HCT116 (cell line): ENCODE results near the gene LY6G6C. TPM values are rescaled to one million over a fixed set of nuclear protein-coding genes. Genes with fewer than 3 reads are reported as not detected.
A peak's percentile ranks its signal among the peaks of the same experiment; 100 is the strongest.

Source experiments
- ATAC-seq: fragments of 200-7000 bp; cut with Tn5 transposase; 2 replicates; pipeline ENCODE4 v1.9.1; 2020; ENCODE audit warnings: mild to moderate bottlenecking, moderate library complexity
- BruUV-seq: library from RNA; stranded (reverse); fragments of 400-500 nt; replicated peaks from 2 replicates; lab custom pipeline; 2021; lab: Mats Ljungman, UMichigan
- CTCF ChIA-PET: fragments of 300-600 bp; sonication (Branson Sonifier 250); formaldehyde crosslinking; loops from one replicate; lab custom pipeline; 2021; ENCODE audit warnings: antibody characterized with exemption; lab: Charles Lee
- POLR2A ChIA-PET: fragments of 300-600, 350-600 bp; sonication (Branson Sonifier 250); formaldehyde crosslinking; loops from one replicate; lab custom pipeline; 2021; ENCODE audit warnings: antibody characterized with exemption; lab: Charles Lee
- RAD21 ChIA-PET, 2 experiments: fragments of 300-600 bp; sonication (Branson Sonifier 250); formaldehyde crosslinking; loops; one replicate each; lab custom pipeline; 2023; ENCODE audit warnings: low total read pairs in 2 of 2; ENCODE audit not compliant: uncharacterized antibody in 2 of 2, unreplicated experiment in 2 of 2, low non-redundant PET in 1 of 2; lab: Charles Lee
- DNase-seq: peaks from one replicate; pipeline ENCODE4 v3.0.0-alpha.2; 2010; ENCODE audit warnings: low read depth, low spot score
- H2AFZ ChIP-seq: fragments of 200-600 bp; shearing (Covaris generic), sonication (generic); 2 replicates; pipeline ENCODE4 v1.6.1; 2017; ENCODE audit warnings: low read depth, mixed run types, mixed read lengths, antibody characterized with exemption, low read length; ENCODE audit not compliant: poor library complexity, severe bottlenecking
- H3K27ac ChIP-seq: 2 replicates; pipeline ENCODE4 v1.5.1; 2012; ENCODE audit warnings: low read depth, low read length
- H3K27me3 ChIP-seq: fragments of 200-600 bp; sonication (generic); 2 replicates; pipeline ENCODE4 v1.6.1; 2016; ENCODE audit warnings: mixed run types, low read length, mixed read lengths; ENCODE audit not compliant: insufficient read depth
- H3K36me3 ChIP-seq, 2 experiments: fragments of 200-500 bp in 1 of 2; fragments of 200-600 bp in 1 of 2; sonication (Bioruptor generic) in 1 of 2; sonication (generic) in 1 of 2; 2 replicates each; pipeline versions ENCODE4 v1.5.1 to v1.6.1; 2014 to 2016; ENCODE audit warnings: low read length in 2 of 2, inconsistent platforms in 1 of 2, mixed read lengths in 1 of 2, mixed run types in 1 of 2; ENCODE audit not compliant: insufficient read depth in 2 of 2, control insufficient read depth in 1 of 2
- H3K4me1 ChIP-seq, 2 experiments: fragments of 200-600 bp in 1 of 2; sonication (generic) in 1 of 2; 2 replicates each; pipeline versions ENCODE4 v1.5.1 to v1.6.1; 2012 to 2017; ENCODE audit warnings: low read length in 2 of 2, inconsistent platforms in 1 of 2, mild to moderate bottlenecking in 1 of 2, mixed read lengths in 1 of 2, mixed run types in 1 of 2, moderate library complexity in 1 of 2; ENCODE audit not compliant: insufficient read depth in 2 of 2, control insufficient read depth in 1 of 2
- H3K4me2 ChIP-seq: fragments of 200-600 bp; sonication (generic); 2 replicates; pipeline ENCODE4 v1.6.1; 2017; ENCODE audit warnings: mixed run types, low read length, mixed read lengths
- H3K4me3 ChIP-seq, 2 experiments: fragments of 200-600 bp in 1 of 2; sonication (generic) in 1 of 2; replicated peaks in 1 of 2; 2 replicates each; pipeline ENCODE4 v1.5.1; 2011 to 2016; ENCODE audit warnings: low read length in 2 of 2, control low read depth in 1 of 2, low read depth in 1 of 2, mild to moderate bottlenecking in 1 of 2, mixed read lengths in 1 of 2, mixed run types in 1 of 2
- H3K79me2 ChIP-seq: fragments of 200-600 bp; sonication (generic); 2 replicates; pipeline ENCODE4 v1.6.1; 2017; ENCODE audit warnings: mild to moderate bottlenecking, mixed run types, low read length, moderate library complexity, mixed read lengths; ENCODE audit not compliant: insufficient read depth
- H3K9ac ChIP-seq: fragments of 200-600 bp; sonication (generic); 2 replicates; pipeline ENCODE4 v1.6.1; 2016; ENCODE audit warnings: low read length, mixed read lengths
- H3K9me2 ChIP-seq: fragments of 200-600 bp; sonication (generic), shearing (Covaris generic); 2 replicates; pipeline ENCODE4 v1.6.1; 2017; ENCODE audit warnings: mixed run types, mild to moderate bottlenecking, moderate library complexity; ENCODE audit not compliant: insufficient read depth
- H3K9me3 ChIP-seq, 2 experiments: fragments of 200-500 bp in 1 of 2; fragments of 200-600 bp in 1 of 2; sonication (Bioruptor generic) in 1 of 2; sonication (generic) in 1 of 2; 2 replicates each; pipeline ENCODE4 v1.6.1; 2014 to 2017; ENCODE audit warnings: low read length in 2 of 2, mixed read lengths in 2 of 2, inconsistent platforms in 1 of 2, low read depth in 1 of 2, mild to moderate bottlenecking in 1 of 2, mixed run types in 1 of 2, moderate library complexity in 1 of 2; ENCODE audit not compliant: control insufficient read depth in 1 of 2, insufficient read depth in 1 of 2
- H4K20me1 ChIP-seq: fragments of 200-600 bp; sonication (generic), shearing (Covaris generic); 2 replicates; pipeline ENCODE4 v1.6.1; 2017; ENCODE audit warnings: mixed run types, mild to moderate bottlenecking, moderate library complexity; ENCODE audit not compliant: insufficient read depth
- ATF3 ChIP-seq: IDR thresholded peaks from 2 replicates; pipeline ENCODE4 v1.6.1; 2012
- CBX3 ChIP-seq: IDR thresholded peaks from 2 replicates; pipeline ENCODE4 v1.6.1; 2012; ENCODE audit warnings: low read depth
- CEBPB ChIP-seq: IDR thresholded peaks from 2 replicates; pipeline ENCODE4 v1.6.1; 2012; ENCODE audit warnings: low read depth
- EGR1 ChIP-seq: IDR thresholded peaks from 2 replicates; pipeline ENCODE4 v1.6.1; 2012; ENCODE audit warnings: low read depth
- ELF1 ChIP-seq: IDR thresholded peaks from 2 replicates; pipeline ENCODE4 v1.6.1; 2012; ENCODE audit warnings: low read depth, borderline replicate concordance
- EZH2 ChIP-seq: fragments of 200-600 bp; sonication (generic); IDR thresholded peaks from 2 replicates; pipeline ENCODE4 v1.6.1; 2017; ENCODE audit warnings: antibody characterized with exemption, mixed run types
- EZH2phosphoT487 ChIP-seq: fragments of 200-600 bp; IDR thresholded peaks from 2 replicates; pipeline ENCODE4 v1.6.1; 2018; ENCODE audit warnings: antibody characterized with exemption, borderline replicate concordance
- FOSL1 ChIP-seq: IDR thresholded peaks from 2 replicates; pipeline ENCODE4 v1.6.1; 2012; ENCODE audit warnings: low read depth
- JUND ChIP-seq: IDR thresholded peaks from 2 replicates; pipeline ENCODE4 v1.6.1; 2012
- MAX ChIP-seq: IDR thresholded peaks from 2 replicates; pipeline ENCODE4 v1.6.1; 2012
- POLR2A ChIP-seq: IDR thresholded peaks from 2 replicates; pipeline ENCODE4 v1.7.0; 2011; ENCODE audit warnings: borderline replicate concordance; ENCODE audit not compliant: insufficient read depth, insufficient read length; ENCODE audit errors: extremely low read depth
- REST ChIP-seq: IDR thresholded peaks from 2 replicates; pipeline ENCODE4 v1.6.1; 2012; ENCODE audit warnings: low read depth
- SRF ChIP-seq: IDR thresholded peaks from 2 replicates; pipeline ENCODE4 v1.6.1; 2012; ENCODE audit warnings: low read depth
- TCF7L2 ChIP-seq: IDR thresholded peaks from 2 replicates; pipeline ENCODE4 v1.7.0; 2011; ENCODE audit warnings: borderline replicate concordance, inconsistent platforms; ENCODE audit not compliant: insufficient read depth, insufficient read length; ENCODE audit errors: extremely low read depth
- YY1 ChIP-seq: IDR thresholded peaks from 2 replicates; pipeline ENCODE4 v1.6.1; 2011; ENCODE audit warnings: low read length, low read depth, moderate library complexity, mild to moderate bottlenecking; ENCODE audit not compliant: insufficient replicate concordance; ENCODE audit errors: extremely low read depth
- ZBTB33 ChIP-seq: IDR thresholded peaks from 2 replicates; pipeline ENCODE4 v1.6.1; 2011; ENCODE audit warnings: mild to moderate bottlenecking, low read length, moderate library complexity; ENCODE audit not compliant: insufficient replicate concordance; ENCODE audit errors: extremely low read depth
- ZFX ChIP-seq: fragments of 450-650 bp; IDR thresholded peaks from 2 replicates; pipeline ENCODE4 v1.6.1; 2017
- ZNF274 ChIP-seq: fragments of 200-500 bp; sonication (Bioruptor generic); IDR thresholded peaks from 2 replicates; pipeline ENCODE4 v1.6.1; 2014; ENCODE audit warnings: mild to moderate bottlenecking, low read depth, low read length, inconsistent platforms
- intact Hi-C: fragments of 100-400 bp; cut with micrococcal nuclease; formaldehyde crosslinking; loops from 2 replicates; pipeline ENCODE4 v1.10.0; 2022
- total RNA-seq: library from RNA; stranded (reverse); gene quantifications from one replicate; pipeline ENCODE4 v1.2.1, GENCODE V29; 2021; ENCODE audit not compliant: unreplicated experiment

The LY6G6C gene
- total RNA-seq, 1 experiment from 2014 or later: 0.54 TPM

- ChIA-PET POLR2A (interaction anchor here (0.7 to 2.0 kb wide), 13 partner anchors 11 to 140 kb away, joined by 3 to 12 read pairs (median 4); partner anchors contain the start of genes BAG6, DDAH2, GPANK1 and HSPA1B), CTCF (interaction anchor here (1.0 to 2.1 kb wide), 4 partner anchors 10 to 492 kb away, joined by 3 to 10 read pairs (median 5); no protein-coding TSS in a partner anchor), RAD21 (interaction anchor here in 1 of 2 experiments (1.0 kb wide), 1 partner anchor 26 kb away, joined by 3 read pairs; no protein-coding TSS in a partner anchor)
- H2AFZ ChIP-seq: no peak within 1 kb of the TSS
- peak within 1 kb of the TSS; percentile 85 for H3K9ac ChIP-seq
- peak within 1 kb of the TSS; percentile 82 for H3K27ac ChIP-seq
- DNase-seq (peak; percentile 98), ATAC-seq (peak; percentile 93)
- no TSS peak for BruUV-seq
- peaks cover 7 to 15% of the 10 kb centered on the region in 2 experiments; a peak in 3 of 4 replicates for H3K4me1 ChIP-seq
- no peaks in the 10 kb centered on the region for H3K9me3 ChIP-seq
- H3K4me2 ChIP-seq: peak within 1 kb of the TSS; percentile 77
- H3K9me2 ChIP-seq: no peaks in the 10 kb centered on the region
- H3K4me3 ChIP-seq: peak within 1 kb of the TSS; percentile 89 to 98
- H4K20me1 ChIP-seq: no peaks in the 10 kb centered on the region
- H3K27me3 ChIP-seq: no peaks in the 10 kb centered on the region
- H3K36me3 ChIP-seq: no peaks in the 10 kb centered on the region
- peaks cover 13% of the 10 kb centered on the region for H3K79me2 ChIP-seq
- intact Hi-C loops: loop anchor here (2.0 kb wide), 1 partner anchor 36 kb away; no protein-coding TSS in a partner anchor
- peak; percentile 50 for TF ChIP-seq MAX
- no peak for TF ChIP-seq EZH2phosphoT487
- TF ChIP-seq FOSL1: no peak
- peak; percentile 77 for TF ChIP-seq ZBTB33
- TF ChIP-seq CEBPB: peak; percentile 99
- peak; percentile 78 for TF ChIP-seq CBX3
- TF ChIP-seq EZH2: no peak
- TF ChIP-seq ATF3: no peak
- no peak for TF ChIP-seq ZNF274
- TF ChIP-seq REST: no peak
- no peak; the same call in none of the 2 replicates for TF ChIP-seq SRF
- TF ChIP-seq ZFX: peak; percentile 46; the same call in 1 of the 2 replicates
- peak; percentile 35; the same call in 1 of the 2 replicates for TF ChIP-seq JUND
- TF ChIP-seq POLR2A: peak; percentile 48
- TF ChIP-seq ELF1: no peak; the same call in 1 of the 2 replicates
- no peak for TF ChIP-seq EGR1
- TF ChIP-seq TCF7L2: peak; percentile 62
- peak; percentile 84 for TF ChIP-seq YY1
Measured at GRCh38 chr6:31702819-31703716, 18.5 kb downstream of the LY6G6C start, which contains the start of gene ABHD16A. Gene ABHD16A (minus strand): TSS chr6:31703324. CDS start chr6:31703281, 43 bp downstream.
